GM19025 (cell line): ENCODE data around the gene TAF1.
"Not testable (repeated sequence)": the region's sequence is repeated elsewhere in the genome, so short reads cannot be mapped to it uniquely, and the experiment has no call there.

ENCODE experiments used
- ATAC-seq: cut with Tn5 transposase; IDR thresholded peaks from one replicate; pipeline ENCODE4 v1.9.1; 2021; ENCODE audit warnings: mild to moderate bottlenecking, low read depth, moderate library complexity; ENCODE audit not compliant: unreplicated experiment

The TAF1 gene

DNA sequence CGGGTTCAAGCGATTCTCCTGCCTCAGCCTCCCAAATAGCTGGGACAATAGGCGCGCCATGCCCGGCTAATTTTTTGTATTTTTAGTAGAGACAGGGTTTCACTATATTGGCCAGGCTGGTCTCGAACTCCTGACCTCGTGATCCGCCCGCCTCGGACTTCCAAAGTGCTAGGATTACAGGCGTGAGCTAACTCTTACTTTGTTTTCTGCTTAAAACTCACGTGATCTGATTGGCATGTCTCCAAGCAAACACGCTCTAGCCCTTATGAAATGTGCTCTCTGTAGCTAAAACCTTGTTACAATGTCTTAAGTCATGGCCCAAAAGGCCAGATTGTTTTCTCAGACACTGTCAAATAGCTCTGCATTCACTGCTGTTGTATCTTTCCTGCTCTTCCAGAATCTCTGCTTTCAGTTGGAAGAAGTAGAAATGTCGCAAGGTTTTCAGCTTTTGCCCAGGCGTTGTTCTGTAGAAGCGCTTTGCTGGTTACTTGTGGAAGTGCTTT is 127.0 kb downstream of the TAF1 start:
- ATAC-seq = no peak

DNA sequence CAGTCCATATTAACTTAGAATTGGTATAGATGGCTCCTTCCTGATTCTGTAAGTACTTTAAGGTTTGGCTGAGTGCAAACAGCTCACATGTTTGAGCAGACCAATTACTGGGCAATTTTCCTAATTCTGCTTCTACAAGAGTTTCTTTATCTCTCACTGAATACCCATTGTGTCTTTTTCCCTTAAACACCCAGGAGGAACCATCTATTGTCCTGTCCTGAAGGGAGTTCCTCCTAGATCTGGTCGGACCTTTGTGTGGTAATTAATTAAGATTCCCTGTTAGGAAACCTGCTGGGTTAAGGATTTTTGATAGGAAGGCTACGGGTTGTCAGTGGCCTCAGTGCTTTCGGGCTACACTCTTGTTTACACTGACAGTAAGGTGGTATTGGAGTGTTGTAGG is 129.8 kb downstream of the TAF1 start:
- ATAC-seq = not testable (repeated sequence)

- no peak for ATAC-seq
Observed at GRCh38 chrX:71496476-71496875, 130.3 kb downstream of the TAF1 start.

GRCh38 chrX:71502080-71502479 is 135.9 kb downstream of the TAF1 start:
- ATAC-seq = not testable (repeated sequence)

DNA sequence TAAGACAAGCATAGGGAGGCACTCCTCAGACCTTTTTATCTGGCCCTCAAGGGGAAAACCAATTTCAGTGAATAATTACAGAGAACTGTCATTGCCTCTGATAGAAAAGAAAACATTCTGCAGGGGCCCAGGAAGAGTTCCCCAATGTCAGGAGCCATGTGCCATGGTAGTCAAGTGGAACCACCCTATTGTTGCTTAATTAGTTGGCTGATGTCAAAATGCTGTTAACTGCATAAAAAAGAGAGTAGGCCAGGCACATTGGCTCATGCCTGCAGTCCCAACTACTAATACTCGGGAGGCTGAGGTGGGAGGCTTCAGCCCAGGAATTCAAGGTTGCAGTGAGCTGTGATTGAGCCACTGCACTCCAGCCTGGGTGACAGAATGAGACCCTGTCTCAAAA is 138.2 kb downstream of the TAF1 start:
- ATAC-seq = no peak

GRCh38 chrX:71509289-71509688 is 143.1 kb downstream of the TAF1 start:
- no peak for ATAC-seq

DNA sequence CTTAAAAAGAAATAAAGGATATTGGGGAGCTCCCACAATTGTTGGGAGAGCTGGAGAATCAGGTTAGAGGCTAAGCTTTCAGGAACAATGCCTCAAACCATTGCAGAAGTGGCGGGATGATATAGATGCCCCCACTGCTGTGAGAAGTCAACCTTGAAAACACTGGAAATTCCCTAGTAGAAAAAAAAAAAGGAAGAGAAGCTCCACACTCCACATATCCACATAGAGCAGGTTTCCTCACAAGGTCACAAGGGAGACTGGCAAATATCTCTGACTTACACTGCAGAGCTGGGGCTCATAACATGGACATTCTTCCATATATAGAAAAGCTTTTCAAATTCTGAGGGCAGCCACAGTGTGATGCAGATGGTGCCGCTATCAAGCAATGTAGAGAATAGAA is 144.0 kb downstream of the TAF1 start:
- ATAC-seq = no peak

GRCh38 chrX:71513731-71514130 is 147.6 kb downstream of the TAF1 start:
- not testable (repeated sequence) for ATAC-seq

DNA sequence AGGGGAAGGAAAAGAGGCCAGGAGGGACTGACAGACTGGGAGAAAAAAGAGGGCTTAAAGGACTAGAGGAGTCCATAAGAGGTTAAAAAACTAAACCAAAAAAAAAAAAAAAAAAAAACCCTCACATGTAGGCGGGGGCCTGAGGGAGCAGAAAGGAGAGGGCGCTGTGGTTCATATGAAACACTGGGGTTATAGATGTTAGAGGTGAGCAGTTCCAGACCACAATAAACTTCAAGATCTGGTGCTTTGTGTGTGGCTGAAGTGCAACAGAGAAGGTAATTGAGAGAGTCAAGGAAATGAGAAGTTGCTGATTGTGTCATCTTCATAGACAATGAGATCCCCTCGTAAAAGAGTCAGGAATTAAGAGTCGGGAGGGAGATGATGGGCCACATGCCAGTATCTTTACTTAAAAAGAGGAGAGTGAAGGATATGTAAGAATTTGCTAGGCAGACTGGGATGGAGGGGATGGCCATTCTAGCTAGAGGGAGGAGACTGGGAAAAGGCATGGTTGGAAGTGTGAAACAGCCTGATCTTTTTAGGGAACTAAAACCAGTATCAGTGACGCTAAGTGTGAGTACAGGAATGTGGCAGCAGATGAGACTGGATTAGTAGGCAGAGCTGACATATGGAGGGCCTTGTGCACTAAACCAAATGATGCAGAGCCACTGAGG is 148.3 kb downstream of the TAF1 start:
- no peak for ATAC-seq

- ATAC-seq = no peak
Observed at GRCh38 chrX:71515038-71515396, 148.9 kb downstream of the TAF1 start.
